D721Med (cell line): ENCODE results near the gene YWHAG.

ENCODE experiments used
- DNase-seq: peaks from one replicate; pipeline ENCODE4 v3.0.0; 2011; ENCODE audit warnings: low spot score; ENCODE audit not compliant: insufficient read length
- FAIRE-seq: peaks from 2 replicates; lab custom pipeline; 2011; peaks lifted over from hg19 to GRCh38; lab: Jason Lieb, UNC
- TF ChIP-seq, protein P1 (sequence below): IDR thresholded peaks from 2 replicates; pipeline ENCODE4 v1.5.1; 2012; ENCODE audit warnings: mild to moderate bottlenecking, control low read depth; ENCODE audit not compliant: insufficient read depth; ENCODE audit errors: missing control alignments

The YWHAG gene

DNA sequence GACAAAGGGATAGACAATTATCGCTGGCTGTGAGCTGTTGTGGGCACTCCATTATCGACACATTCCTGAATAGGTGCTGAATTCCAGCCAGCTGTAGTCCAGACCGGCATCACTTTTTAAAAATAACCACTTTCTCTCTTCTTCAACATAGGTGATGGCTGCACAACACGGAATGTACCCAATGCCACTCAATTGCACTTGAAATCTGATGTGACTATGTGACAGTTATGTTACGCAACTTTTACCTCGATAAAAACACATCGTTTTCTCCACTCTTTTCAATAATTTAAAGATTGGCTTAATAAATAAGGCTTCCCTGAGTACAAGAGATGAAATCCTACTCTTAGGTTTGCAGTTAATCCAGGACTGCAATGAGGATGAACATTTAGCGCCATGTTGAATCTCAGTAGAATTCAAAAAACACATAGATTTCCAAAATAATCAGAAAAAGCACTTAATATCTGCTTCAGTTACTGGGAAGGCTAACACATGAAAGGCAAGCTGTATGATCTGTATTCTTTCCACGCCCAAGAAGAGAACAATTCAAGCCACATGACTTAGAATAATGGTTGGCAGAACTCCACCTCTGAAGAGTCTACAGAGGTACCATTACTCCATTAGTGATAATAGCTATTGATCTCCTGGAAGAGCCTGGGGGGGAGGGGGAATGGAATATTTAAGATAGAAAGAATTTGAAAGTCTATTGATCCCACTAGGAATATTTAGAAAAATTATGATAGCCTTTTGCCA lies 3.6 kb downstream of the YWHAG start:
- TF ChIP-seq, protein P1, sequence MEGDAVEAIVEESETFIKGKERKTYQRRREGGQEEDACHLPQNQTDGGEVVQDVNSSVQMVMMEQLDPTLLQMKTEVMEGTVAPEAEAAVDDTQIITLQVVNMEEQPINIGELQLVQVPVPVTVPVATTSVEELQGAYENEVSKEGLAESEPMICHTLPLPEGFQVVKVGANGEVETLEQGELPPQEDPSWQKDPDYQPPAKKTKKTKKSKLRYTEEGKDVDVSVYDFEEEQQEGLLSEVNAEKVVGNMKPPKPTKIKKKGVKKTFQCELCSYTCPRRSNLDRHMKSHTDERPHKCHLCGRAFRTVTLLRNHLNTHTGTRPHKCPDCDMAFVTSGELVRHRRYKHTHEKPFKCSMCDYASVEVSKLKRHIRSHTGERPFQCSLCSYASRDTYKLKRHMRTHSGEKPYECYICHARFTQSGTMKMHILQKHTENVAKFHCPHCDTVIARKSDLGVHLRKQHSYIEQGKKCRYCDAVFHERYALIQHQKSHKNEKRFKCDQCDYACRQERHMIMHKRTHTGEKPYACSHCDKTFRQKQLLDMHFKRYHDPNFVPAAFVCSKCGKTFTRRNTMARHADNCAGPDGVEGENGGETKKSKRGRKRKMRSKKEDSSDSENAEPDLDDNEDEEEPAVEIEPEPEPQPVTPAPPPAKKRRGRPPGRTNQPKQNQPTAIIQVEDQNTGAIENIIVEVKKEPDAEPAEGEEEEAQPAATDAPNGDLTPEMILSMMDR: no peak
- DNase-seq (no peak), FAIRE-seq (no peak)

DNA sequence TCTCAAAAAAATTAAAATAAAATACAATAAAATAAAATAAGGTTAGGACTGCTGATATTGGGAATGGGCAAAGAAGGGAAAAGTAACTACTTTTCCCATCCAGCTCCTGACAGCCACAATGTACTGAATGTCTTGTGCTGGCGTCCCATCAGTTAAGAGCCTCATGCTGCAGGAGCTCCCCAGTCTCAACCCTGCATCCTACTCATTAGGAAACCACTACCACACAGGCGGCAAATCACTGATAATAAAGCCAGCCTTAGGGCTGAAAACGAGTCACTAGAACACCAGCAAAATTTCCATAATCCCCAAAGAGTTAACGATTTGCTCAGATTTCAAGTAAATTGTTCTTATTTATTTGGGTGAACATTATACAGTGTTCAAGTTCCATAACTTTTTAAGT lies 4.3 kb downstream of the YWHAG start:
- TF ChIP-seq, protein P1: no peak
- DNase-seq: no peak

DNA sequence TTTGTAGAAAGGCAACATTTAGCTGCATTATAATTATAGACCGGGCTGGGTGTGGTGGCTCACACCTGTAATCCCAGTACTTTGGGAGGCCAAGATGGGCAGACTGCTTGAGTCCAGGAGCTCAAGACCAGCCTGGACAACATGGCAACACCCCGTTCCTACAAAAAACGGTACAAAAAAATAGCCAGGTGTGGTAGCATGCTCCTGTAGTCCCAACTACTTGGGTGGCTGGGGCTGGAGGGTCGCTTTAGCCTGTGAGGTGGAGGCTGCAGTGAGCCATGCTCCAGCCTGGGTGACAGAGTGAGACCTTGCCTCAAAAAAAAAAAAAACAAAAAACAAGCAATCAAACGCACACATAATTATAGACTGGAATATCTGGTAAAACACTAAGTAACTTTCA lies 5.0 kb downstream of the YWHAG start:
- FAIRE-seq (no peak), DNase-seq (no peak)
- TF ChIP-seq, protein P1: no peak

More for the DNA sequence above, 4.3 kb downstream of the YWHAG start:
- FAIRE-seq: no peak

DNA sequence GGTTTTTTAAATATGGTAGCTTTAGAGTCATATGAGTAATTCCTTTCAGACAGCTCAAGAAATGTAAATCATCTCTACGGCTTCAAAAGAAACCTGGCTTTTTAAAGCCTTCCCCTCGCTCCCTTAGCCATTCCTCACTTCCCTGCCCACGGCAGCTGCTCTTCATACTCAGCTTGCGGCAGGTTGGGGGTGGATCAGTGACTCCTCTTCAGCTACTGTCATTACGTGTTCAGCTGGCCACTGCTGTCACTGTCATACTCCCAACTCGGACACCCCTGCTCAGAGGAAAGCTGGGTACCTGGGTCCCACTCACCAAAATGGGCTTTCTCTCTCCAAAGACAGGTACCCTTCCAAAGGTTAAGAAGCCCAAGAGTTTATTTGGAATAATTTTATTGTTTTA lies 6.6 kb downstream of the YWHAG start:
- FAIRE-seq (no peak), DNase-seq (no peak)

DNA sequence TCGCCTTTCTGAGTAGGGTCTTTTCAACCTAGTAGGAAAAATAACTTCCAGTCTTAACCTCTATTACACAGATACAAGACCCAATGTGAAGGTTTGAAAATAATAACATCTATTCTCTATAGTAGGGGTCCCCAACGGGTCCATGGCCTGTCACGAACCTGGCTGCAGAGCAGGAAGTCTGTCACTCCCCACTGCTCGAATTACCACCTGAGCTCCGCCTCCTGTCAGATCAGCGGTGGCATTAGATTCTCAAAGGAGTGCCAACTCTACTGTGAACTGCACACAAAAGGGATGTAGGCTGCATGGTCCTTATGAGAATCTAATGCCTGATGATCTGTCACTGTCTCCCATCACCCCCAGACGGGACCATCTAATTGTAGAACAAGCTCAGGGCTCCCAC lies 7.4 kb downstream of the YWHAG start:
- FAIRE-seq (no peak), DNase-seq (no peak)
- TF ChIP-seq, protein P1: no peak

More for the DNA sequence above, 6.6 kb downstream of the YWHAG start:
- TF ChIP-seq, protein P1: no peak

DNA sequence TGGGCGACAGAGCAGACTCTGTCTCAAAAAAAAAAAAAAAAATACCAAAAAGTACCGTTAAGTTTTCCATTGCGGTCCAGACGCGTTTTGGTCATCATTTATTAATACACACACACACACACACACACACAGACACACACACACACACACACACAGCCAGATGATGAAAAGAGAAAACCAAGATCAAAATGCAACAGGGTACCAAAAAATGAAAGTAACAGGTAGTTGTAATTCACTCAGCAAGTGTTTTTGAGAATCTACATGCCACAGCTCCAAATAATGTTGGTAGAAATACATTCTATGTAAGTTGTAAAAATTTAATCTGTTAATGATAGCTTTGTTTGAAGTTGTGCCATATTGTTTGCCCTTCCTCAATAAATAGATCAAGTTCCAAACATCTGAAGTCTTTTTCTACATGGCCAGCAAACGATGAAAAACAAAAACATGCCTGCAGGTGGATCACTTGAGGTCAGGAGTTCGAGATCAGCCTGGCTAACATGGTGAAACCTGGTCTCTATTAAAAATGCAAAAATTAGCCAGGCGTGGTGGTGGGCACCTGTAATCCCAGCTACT lies 9.4 kb downstream of the YWHAG start:
- FAIRE-seq (no peak), DNase-seq (no peak)

DNA sequence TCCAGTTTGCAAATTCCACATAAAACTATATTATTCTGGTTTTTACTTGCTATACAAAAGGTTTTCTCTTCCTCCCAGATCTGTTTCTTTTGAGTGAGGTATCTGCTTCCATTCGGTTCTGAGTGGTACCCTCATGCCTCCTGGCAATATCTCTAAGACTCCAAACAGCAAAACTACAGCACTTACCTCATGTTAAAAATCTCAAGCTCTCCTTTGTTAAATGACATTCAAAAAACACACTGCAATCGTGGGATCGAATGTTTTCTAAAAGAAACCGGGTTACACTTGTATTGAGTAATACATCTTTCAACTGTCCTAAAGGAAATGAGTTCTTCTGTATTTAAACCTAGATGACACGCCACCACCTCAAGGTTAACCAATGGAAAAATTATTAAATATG lies 11.1 kb downstream of the YWHAG start:
- DNase-seq (no peak), FAIRE-seq (no peak)
- TF ChIP-seq, protein P1: no peak

More for the DNA sequence above, 9.4 kb downstream of the YWHAG start:
- TF ChIP-seq, protein P1: no peak
